H1 (cell line): ENCODE results near the gene NDC80. TPM values are rescaled to one million over a fixed set of nuclear protein-coding genes. Genes with fewer than 3 reads are reported as not detected.

ENCODE experiments used
- CTCF ChIA-PET: fragments of 300-600 bp; sonication (Branson Sonifier 250); formaldehyde crosslinking; loops from one replicate; lab custom pipeline; 2021; ENCODE audit not compliant: partially characterized antibody; lab: Charles Lee
- POLR2A ChIA-PET: fragments of 300-600 bp; sonication (Branson Sonifier 250); formaldehyde crosslinking; loops from one replicate; lab custom pipeline; 2021; ENCODE audit warnings: inconsistent platforms; ENCODE audit not compliant: partially characterized antibody; lab: Charles Lee
- DNase-seq, 2 experiments: peaks; one replicate each; pipeline versions ENCODE4 v3.0.0 to v3.0.0-alpha.2; 2010 to 2022; ENCODE audit warnings: low spot score in 2 of 2, low read depth in 1 of 2, mixed read lengths in 1 of 2
- FAIRE-seq: peaks from 2 replicates; lab custom pipeline; 2011; peaks lifted over from hg19 to GRCh38; lab: Jason Lieb, UNC
- H2AFZ ChIP-seq: 2 replicates; pipeline ENCODE4 v1.8.1; 2012; ENCODE audit warnings: low read length, inconsistent platforms
- H2AK5ac ChIP-seq: 2 replicates; pipeline ENCODE4 v1.6.1; 2013; ENCODE audit warnings: low read depth, low read length
- H2BK120ac ChIP-seq: replicated peaks from 2 replicates; pipeline ENCODE3; 2013; ENCODE audit warnings: low read depth, low read length, inconsistent platforms
- H2BK12ac ChIP-seq: 2 replicates; pipeline ENCODE4 v1.6.1; 2013; ENCODE audit warnings: low read depth, low read length
- H2BK15ac ChIP-seq: 2 replicates; pipeline ENCODE4 v1.6.1; 2013; ENCODE audit warnings: low read length
- H2BK20ac ChIP-seq: 2 replicates; pipeline ENCODE4 v1.6.1; 2013; ENCODE audit warnings: low read length
- H2BK5ac ChIP-seq: 2 replicates; pipeline ENCODE4 v1.6.1; 2013; ENCODE audit warnings: low read depth, low read length
- H3K14ac ChIP-seq: 2 replicates; pipeline ENCODE4 v1.6.1; 2013; ENCODE audit warnings: inconsistent platforms; ENCODE audit not compliant: insufficient read length
- H3K18ac ChIP-seq: 2 replicates; pipeline ENCODE4 v1.6.1; 2013; ENCODE audit warnings: low read length; ENCODE audit errors: extremely low read depth
- H3K23ac ChIP-seq: 2 replicates; pipeline ENCODE4 v1.6.1; 2013; ENCODE audit warnings: inconsistent platforms; ENCODE audit not compliant: insufficient read length
- H3K23me2 ChIP-seq: 2 replicates; pipeline ENCODE4 v1.6.1; 2013; ENCODE audit warnings: low read depth, low read length
- H3K27ac ChIP-seq: 2 replicates; pipeline ENCODE4 v1.6.1; 2011; ENCODE audit warnings: low read depth, low read length, inconsistent platforms
- H3K27me3 ChIP-seq, 4 experiments: replicated peaks in 1 of 4; 1 replicate in 1 of 4; 2 replicates in 3 of 4; pipeline versions ENCODE4 v1.6.1 to v1.8.1; 2011 to 2013; ENCODE audit warnings: low read length in 3 of 4, mild to moderate bottlenecking in 3 of 4, inconsistent platforms in 2 of 4, mixed read lengths in 2 of 4, moderate library complexity in 1 of 4; ENCODE audit not compliant: control insufficient read depth in 3 of 4, insufficient read depth in 3 of 4; ENCODE audit errors: extremely low read depth in 1 of 4
- H3K36me3 ChIP-seq, 4 experiments: 2 replicates each; pipeline versions ENCODE4 v1.6.1 to v1.8.1; 2011 to 2013; ENCODE audit warnings: mild to moderate bottlenecking in 4 of 4, low read length in 3 of 4, moderate library complexity in 2 of 4, control low read depth in 1 of 4, inconsistent platforms in 1 of 4; ENCODE audit not compliant: insufficient read depth in 4 of 4, control insufficient read depth in 2 of 4
- H3K4ac ChIP-seq: replicated peaks from 2 replicates; pipeline ENCODE3; 2013; ENCODE audit warnings: low read length, low read depth, mixed read lengths, inconsistent platforms; ENCODE audit not compliant: insufficient read length
- H3K4me1 ChIP-seq, 4 experiments: replicated peaks in 1 of 4; 1 replicate in 1 of 4; 2 replicates in 3 of 4; pipeline versions ENCODE4 v1.6.1 to v1.8.1; 2011 to 2013; ENCODE audit warnings: low read length in 3 of 4, inconsistent platforms in 2 of 4, mixed read lengths in 1 of 4; ENCODE audit not compliant: insufficient read depth in 4 of 4, control insufficient read depth in 3 of 4
- H3K4me2 ChIP-seq, 2 experiments: 2 replicates each; pipeline versions ENCODE4 v1.6.1 to v1.8.1; 2011 to 2013; ENCODE audit warnings: low read depth in 2 of 2, low read length in 2 of 2, control low read depth in 1 of 2, inconsistent platforms in 1 of 2, mild to moderate bottlenecking in 1 of 2; ENCODE audit not compliant: insufficient read depth in 1 of 2
- H3K4me3 ChIP-seq, 4 experiments: fragments of 200-600, 300-600 bp in 1 of 4; sonication (generic), shearing (Covaris generic), sonication (Bioruptor Twin) in 1 of 4; 2 replicates each; pipeline versions ENCODE4 v1.5.1 to v1.8.1; 2011 to 2016; ENCODE audit warnings: low read length in 4 of 4, low read depth in 3 of 4, control low read depth in 2 of 4, inconsistent platforms in 2 of 4, mild to moderate bottlenecking in 2 of 4, mixed read lengths in 1 of 4, moderate library complexity in 1 of 4; ENCODE audit not compliant: insufficient read depth in 2 of 4; ENCODE audit errors: extremely low read depth in 1 of 4
- H3K56ac ChIP-seq: replicated peaks from 2 replicates; pipeline ENCODE3; 2013; ENCODE audit warnings: low read depth, mild to moderate bottlenecking, mixed read lengths, low read length, inconsistent platforms; ENCODE audit not compliant: insufficient read length
- H3K79me1 ChIP-seq: 2 replicates; pipeline ENCODE4 v1.6.1; 2013; ENCODE audit warnings: low read depth, low read length, control low read depth
- H3K79me2 ChIP-seq, 2 experiments: 2 replicates each; pipeline versions ENCODE4 v1.6.1 to v1.8.1; 2012 to 2013; ENCODE audit warnings: low read length in 2 of 2, mild to moderate bottlenecking in 2 of 2, inconsistent platforms in 1 of 2; ENCODE audit not compliant: insufficient read depth in 2 of 2, control insufficient read depth in 1 of 2
- H3K9ac ChIP-seq, 4 experiments: replicated peaks in 1 of 4; 1 replicate in 1 of 4; 2 replicates in 3 of 4; pipeline versions ENCODE4 v1.6.1 to v1.8.1; 2011 to 2013; ENCODE audit warnings: low read depth in 3 of 4, low read length in 3 of 4, control low read depth in 2 of 4, mild to moderate bottlenecking in 2 of 4, moderate library complexity in 2 of 4, inconsistent platforms in 1 of 4; ENCODE audit errors: extremely low read depth in 1 of 4
- H3K9me3 ChIP-seq, 2 experiments: 2 replicates each; pipeline versions ENCODE4 v1.6.1 to v1.8.1; 2012 to 2013; ENCODE audit warnings: mild to moderate bottlenecking in 2 of 2, moderate library complexity in 2 of 2, control low read depth in 1 of 2, inconsistent platforms in 1 of 2, low read depth in 1 of 2, low read length in 1 of 2, mixed read lengths in 1 of 2; ENCODE audit not compliant: insufficient read depth in 2 of 2
- H4K20me1 ChIP-seq, 2 experiments: replicated peaks in 1 of 2; 2 replicates each; pipeline versions ENCODE3 to v1.8.1; 2011 to 2013; ENCODE audit warnings: inconsistent platforms in 2 of 2, low read length in 2 of 2, mild to moderate bottlenecking in 1 of 2; ENCODE audit not compliant: insufficient read depth in 2 of 2, control insufficient read depth in 1 of 2
- H4K5ac ChIP-seq: 2 replicates; pipeline ENCODE4 v1.6.1; 2013; ENCODE audit warnings: low read length, low read depth, mixed read lengths, inconsistent platforms; ENCODE audit not compliant: insufficient read length
- H4K8ac ChIP-seq: 2 replicates; pipeline ENCODE4 v1.8.0; 2013; ENCODE audit warnings: mild to moderate bottlenecking, moderate library complexity, low read length, inconsistent platforms; ENCODE audit not compliant: insufficient read depth; ENCODE audit errors: extremely low read depth
- H4K91ac ChIP-seq: replicated peaks from 2 replicates; pipeline ENCODE3; 2013; ENCODE audit warnings: low read length, mixed read lengths, inconsistent platforms; ENCODE audit not compliant: insufficient read length
- BCL11A ChIP-seq, 2 experiments: IDR thresholded peaks; one replicate each; pipeline ENCODE4 v1.6.1; 2011; ENCODE audit warnings: low read depth in 2 of 2, low read length in 2 of 2, mild to moderate bottlenecking in 2 of 2
- BRCA1 ChIP-seq: IDR thresholded peaks from 2 replicates; pipeline ENCODE4 v1.6.1; 2012; ENCODE audit warnings: low read depth, low read length, improper control_type of control experiment
- CTBP2 ChIP-seq: IDR thresholded peaks from 2 replicates; pipeline ENCODE4 v1.7.0; 2011; ENCODE audit warnings: borderline replicate concordance, mild to moderate bottlenecking, moderate library complexity, mixed read lengths, low read length; ENCODE audit not compliant: insufficient read depth, insufficient read length
- EGR1 ChIP-seq: IDR thresholded peaks from 2 replicates; pipeline ENCODE4 v1.6.1; 2011; ENCODE audit warnings: low read depth, low read length, borderline replicate concordance
- FOSL1 ChIP-seq: IDR thresholded peaks from 2 replicates; pipeline ENCODE4 v1.6.1; 2011; ENCODE audit warnings: mild to moderate bottlenecking, low read depth, low read length, moderate library complexity; ENCODE audit not compliant: insufficient read depth
- KDM5A ChIP-seq: fragments of 200-600 bp; IDR thresholded peaks from 2 replicates; pipeline ENCODE4 v1.7.1; 2012; ENCODE audit warnings: mild to moderate bottlenecking, low read length, inconsistent platforms, mixed read lengths
- RAD21 ChIP-seq, 2 experiments: IDR thresholded peaks in 1 of 2; conservative IDR thresholded peaks in 1 of 2; 2 replicates each; pipeline ENCODE4 v1.6.1; 2011; ENCODE audit warnings: low read depth in 2 of 2, low read length in 2 of 2, improper control_type of control experiment in 1 of 2, inconsistent platforms in 1 of 2, mild to moderate bottlenecking in 1 of 2, moderate library complexity in 1 of 2
- RFX5 ChIP-seq: IDR thresholded peaks from 2 replicates; pipeline ENCODE4 v1.6.1; 2011; ENCODE audit warnings: low read depth, low read length, improper control_type of control experiment, borderline replicate concordance
- SAP30 ChIP-seq: fragments of 300-600 bp; sonication (generic); IDR thresholded peaks from 2 replicates; pipeline ENCODE4 v1.7.1; 2012; ENCODE audit warnings: low read length, moderate library complexity, mild to moderate bottlenecking, inconsistent platforms; ENCODE audit not compliant: insufficient read depth, insufficient replicate concordance
- SIRT6 ChIP-seq: IDR thresholded peaks from one replicate; pipeline ENCODE4 v1.7.1; 2012; ENCODE audit warnings: low read length, inconsistent platforms
- TAF1 ChIP-seq: IDR thresholded peaks from 2 replicates; pipeline ENCODE4 v1.6.1; 2011; ENCODE audit warnings: mild to moderate bottlenecking, low read depth, low read length
- TEAD4 ChIP-seq: IDR thresholded peaks from 2 replicates; pipeline ENCODE4 v1.6.1; 2012; ENCODE audit warnings: low read depth, low read length, inconsistent platforms, mixed read lengths
- polyA plus RNA-seq, 7 experiments: library from polyadenylated mRNA; depleted of rRNA in 3 of 7; stranded (reverse) in 5 of 7; unstranded in 2 of 7; fragments of >200 nt in 5 of 7; fragments of 200-250 nt in 2 of 7; gene quantifications; 1 replicate in 5 of 7; 2 replicates in 1 of 7; 4 replicates in 1 of 7; pipeline versions ENCODE4 v1.2.1 to v1.2.3, GENCODE V29; 2011 to 2013; ENCODE audit warnings: missing spikeins in 2 of 7, mixed read lengths in 2 of 7
- total RNA-seq: library from RNA; stranded (reverse); fragmentation: NEBNext Ultra II Directional; extraction: Animal tissue kit (Norgen Biotek cat#: 25700); gene quantifications from 2 replicates; pipeline ENCODE4 v1.2.1, GENCODE V29; 2021

NDC80 gene
- total and polyA plus RNA-seq, 2 of the 8 experiments (the other 6 are each of a cell fraction or from before 2014, with no cell fraction given), result 11.0 to 45.0 TPM

- TF ChIP-seq EGR1, result no peak
- TF ChIP-seq, all 59 proteins: peak for 0
Measured at GRCh38 chr18:2597639-2598038, 26.3 kb downstream of the NDC80 start (continued).

GRCh38 chr18:2602844-2603243 lies 31.5 kb downstream of the NDC80 start:
- Histone ChIP-seq H3K27ac (no peak overlapping the region), H3K4ac (no peak overlapping the region), H3K79me1 (no peaks in the 10 kb centered on the region), H4K5ac (no peak overlapping the region), H2BK12ac (no peak overlapping the region), H2AK5ac (no peak overlapping the region), H2BK120ac (no peak overlapping the region), H4K91ac (no peak overlapping the region), H3K56ac (no peak overlapping the region), H3K23ac (no peak overlapping the region), H4K20me1 (no peaks in the 10 kb centered on the region), H2BK5ac (no peak overlapping the region), H2BK15ac (no peak overlapping the region), H4K8ac (no peak overlapping the region), H2AFZ (no peak overlapping the region), H3K79me2 (no peaks in the 10 kb centered on the region), H3K4me1 (no peaks in the 10 kb centered on the region), H3K18ac (no peak overlapping the region), H3K9ac (no peak overlapping the region), H3K4me3 (no peak overlapping the region), H3K36me3 (peaks cover 0 to 69% (median 25%) of the 10 kb centered on the region in 4 experiments; a peak in 6 of 8 replicates), H2BK20ac (no peak overlapping the region), H3K9me3 (no peaks in the 10 kb centered on the region), H3K23me2 (no peaks in the 10 kb centered on the region; the same call in 1 of the 2 replicates), H3K14ac (no peak overlapping the region), H3K27me3 (no peaks in the 10 kb centered on the region), H3K4me2 (no peak overlapping the region)
- CTCF ChIA-PET, result no interaction called here
- FAIRE-seq (no peak), DNase-seq (no peak)
- POLR2A ChIA-PET, result no interaction called here
- TF ChIP-seq SIRT6 (no peak), SAP30 (no peak), KDM5A (no peak), CTBP2 (no peak), BRCA1 (no peak), RAD21 (IDR thresholded peaks at IDR 0.05 in 1 of 2, conservative IDR thresholded peaks at IDR 0.05 in 1 of 2; ENCODE audit: low read depth in 2 of 2, low read length in 2 of 2) (no peak), TAF1 (no peak), RFX5 (no peak), BCL11A (IDR thresholded peaks at IDR 0.05; ENCODE audit: low read depth in 2 of 2, low read length in 2 of 2) (no peak), FOSL1 (no peak), TEAD4 (no peak)
